ENCODE results near the gene GGT6.
A peak's percentile ranks its signal among the peaks of the same experiment; 100 is the strongest.
"Not testable (repeated sequence)": the region's sequence is repeated elsewhere in the genome, so short reads cannot be mapped to it uniquely, and the experiment has no call there.

The GGT6 gene, protein sequence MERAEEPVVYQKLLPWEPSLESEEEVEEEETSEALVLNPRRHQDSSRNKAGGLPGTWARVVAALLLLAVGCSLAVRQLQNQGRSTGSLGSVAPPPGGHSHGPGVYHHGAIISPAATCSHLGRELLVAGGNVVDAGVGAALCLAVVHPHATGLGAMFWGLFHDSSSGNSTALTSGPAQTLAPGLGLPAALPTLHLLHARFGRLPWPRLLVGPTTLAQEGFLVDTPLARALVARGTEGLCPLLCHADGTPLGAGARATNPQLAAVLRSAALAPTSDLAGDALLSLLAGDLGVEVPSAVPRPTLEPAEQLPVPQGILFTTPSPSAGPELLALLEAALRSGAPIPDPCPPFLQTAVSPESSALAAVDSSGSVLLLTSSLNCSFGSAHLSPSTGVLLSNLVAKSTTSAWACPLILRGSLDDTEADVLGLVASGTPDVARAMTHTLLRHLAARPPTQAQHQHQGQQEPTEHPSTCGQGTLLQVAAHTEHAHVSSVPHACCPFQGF

DNA sequence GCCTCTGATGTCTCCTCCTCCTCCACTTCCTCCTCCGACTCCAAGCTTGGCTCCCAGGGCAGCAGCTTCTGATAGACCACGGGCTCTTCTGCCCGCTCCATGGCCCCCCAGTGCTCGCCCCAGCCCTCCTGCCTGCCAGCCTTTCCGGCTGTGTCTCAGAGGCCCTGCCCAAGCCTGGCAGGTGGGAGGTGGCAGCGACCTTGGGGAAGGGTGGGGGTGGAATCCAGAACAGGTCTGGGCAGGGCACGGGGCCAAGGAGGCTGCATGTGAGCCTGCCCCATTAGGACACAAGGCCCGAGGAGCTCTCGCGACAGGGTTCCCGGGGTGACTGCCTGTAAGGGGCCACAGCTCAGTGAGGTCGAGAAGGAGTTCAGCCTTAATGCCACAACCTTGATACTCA, at the start of gene GGT6:
GGT6 (minus strand) TSS at position 157 of the 400 bp plus-strand sequence; CDS start at position 101, 56 bp downstream.
- DNase-seq (ENCODE audit: low read depth) = no peak

DNA sequence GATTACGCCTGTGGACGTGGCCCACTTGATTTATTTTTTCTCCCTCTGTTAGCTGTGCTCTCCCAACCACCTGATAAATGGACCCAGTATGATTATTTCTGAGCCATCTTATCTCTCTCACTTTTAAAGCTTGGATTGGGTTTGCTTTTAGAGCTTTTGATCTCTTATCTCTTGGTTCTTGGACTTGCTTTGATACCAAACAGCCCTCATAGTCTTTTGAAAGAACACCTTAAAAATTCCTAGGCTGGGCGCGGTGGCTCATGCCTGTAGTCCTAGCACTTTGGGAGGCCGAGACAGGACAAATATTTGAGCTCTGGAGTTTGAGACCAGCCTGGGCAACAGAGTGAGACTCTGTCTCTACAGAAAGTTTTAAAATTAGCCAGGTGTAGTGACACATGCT, 49.8 kb upstream of the GGT6 start:
- no peak for DNase-seq (ENCODE audit: low read depth)

DNA sequence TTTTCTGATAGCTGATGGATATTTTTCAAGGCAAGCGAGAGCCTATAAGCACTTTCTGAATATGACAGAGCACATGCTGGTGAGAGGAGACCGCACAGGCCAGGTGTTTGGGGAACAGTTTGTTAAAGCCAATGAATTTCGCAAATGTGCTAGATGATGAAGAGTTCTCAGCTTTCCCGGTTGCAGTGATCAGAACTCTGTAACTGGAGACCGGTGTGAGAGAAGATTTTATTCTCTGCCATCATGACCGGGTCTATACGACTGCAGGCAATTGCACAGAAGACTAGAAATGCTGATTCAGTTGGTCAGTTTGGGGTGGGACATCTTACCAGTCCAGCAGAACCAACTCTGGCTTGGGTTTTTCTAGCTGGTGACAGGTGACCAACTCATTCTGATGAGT, 49.4 kb upstream of the GGT6 start:
- no peak for DNase-seq (ENCODE audit: low read depth)

DNA sequence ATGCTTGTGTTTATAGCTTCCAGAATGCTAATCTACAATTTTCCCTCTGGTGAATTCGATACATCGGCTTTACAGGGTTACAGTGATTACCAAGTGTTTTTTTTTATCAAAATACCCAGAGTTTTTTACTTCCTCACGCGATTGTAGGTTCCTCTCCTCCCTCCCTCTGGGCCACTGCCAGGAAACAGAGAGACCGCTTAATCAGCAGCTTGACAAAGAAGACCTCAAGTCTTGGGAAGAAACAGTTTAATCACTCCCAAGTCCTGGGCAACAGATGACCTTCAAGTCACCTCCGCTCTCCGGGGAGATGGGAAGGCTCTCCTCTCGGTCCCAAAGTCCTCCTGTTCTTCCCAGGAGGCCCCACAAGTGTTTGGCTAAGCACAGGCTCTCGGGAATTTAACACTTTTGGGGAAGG, 47.4 kb upstream of the GGT6 start:
- DNase-seq (ENCODE audit: low read depth) = no peak

DNA sequence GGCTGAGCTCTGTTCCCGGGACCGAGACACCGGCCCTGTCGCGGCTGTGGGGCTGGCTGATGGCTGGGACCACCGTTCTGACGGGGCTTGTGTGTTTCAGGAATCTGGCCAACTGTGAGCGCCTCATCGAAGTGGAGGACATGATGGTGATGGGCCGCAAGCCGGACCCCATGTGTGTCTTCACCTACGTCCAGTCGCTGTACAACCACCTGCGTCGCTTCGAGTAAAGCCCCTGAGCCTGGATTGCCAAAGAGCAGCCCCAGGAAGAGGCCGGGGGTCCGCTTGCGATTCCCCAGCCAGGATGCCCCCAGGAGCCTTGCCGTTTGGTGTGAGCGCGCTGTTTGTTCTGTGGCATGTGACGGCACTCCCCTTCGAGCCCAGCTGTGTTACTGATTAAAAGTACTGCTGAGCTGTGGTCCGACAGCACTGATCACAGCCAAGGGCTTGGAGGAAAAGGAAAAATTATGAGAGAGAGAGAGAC, 46.9 kb upstream of the GGT6 start:
- no peak for DNase-seq (ENCODE audit: low read depth)

DNA sequence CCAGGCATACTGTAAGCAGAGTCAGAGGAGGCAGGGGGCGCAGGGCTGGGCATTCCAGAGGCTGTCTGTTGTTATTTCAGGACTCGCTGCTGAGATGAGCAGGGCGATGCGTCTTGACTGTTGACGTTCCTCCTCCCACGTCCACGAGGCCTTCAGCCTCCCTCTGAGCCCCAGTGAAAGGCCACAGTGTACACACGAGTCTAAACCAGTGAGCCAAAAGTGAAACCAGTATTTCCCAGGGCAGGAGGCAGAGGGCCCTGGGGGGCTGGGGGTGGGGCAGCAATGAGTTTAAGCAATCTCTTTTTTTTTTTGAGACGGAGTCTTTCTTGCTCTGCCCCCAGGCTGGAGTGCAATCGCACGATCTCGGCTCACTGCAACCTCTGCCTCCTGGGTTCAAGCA, 45.4 kb upstream of the GGT6 start:
- no peak for DNase-seq (ENCODE audit: low read depth)

DNA sequence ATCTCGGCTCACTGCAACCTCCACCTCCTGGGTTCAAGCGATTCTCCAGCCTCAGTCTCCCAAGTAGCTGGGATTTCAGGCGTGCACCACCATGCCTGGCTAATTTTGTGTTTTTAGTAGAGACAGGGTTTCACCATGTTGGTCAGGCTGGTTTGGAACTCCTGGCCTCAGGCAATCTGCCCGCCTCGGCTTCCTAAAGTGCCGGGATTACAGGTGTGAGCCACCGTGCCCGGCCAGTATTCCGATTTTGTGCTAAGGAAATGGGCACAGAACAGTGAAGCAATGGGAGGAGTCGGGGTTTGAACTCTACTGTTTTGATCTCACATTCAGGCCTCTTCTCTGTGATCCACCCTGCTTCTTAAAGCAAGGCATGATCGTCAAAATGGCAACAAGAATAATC, 44.4 kb upstream of the GGT6 start:
- not testable (repeated sequence) for DNase-seq (ENCODE audit: low read depth)

DNA sequence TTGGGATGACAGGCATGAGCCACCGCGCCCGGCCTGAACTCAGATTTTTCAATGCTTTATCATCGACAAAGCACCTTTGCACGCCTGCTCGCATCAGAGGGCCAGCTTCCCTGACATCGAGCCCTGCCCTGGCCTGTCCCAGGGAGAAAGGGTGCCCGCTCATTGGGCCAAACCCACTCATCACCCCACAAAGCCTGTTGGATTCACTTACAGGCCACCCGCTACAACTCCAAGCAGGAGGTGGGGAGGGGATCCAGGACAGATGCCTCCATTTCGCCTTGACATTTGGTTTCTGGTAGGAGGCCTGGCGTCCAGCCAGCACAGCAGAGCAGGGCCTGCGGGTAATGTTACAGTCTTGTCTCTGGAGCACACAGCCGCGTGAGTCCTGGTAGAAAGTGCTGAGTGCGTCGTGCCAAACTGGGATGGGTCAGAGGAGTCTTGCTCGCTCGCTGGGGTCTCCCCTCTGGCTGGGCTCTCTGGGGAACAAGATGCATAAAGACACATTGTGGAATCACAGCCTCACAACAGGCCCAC, 43.8 kb upstream of the GGT6 start:
- no peak for DNase-seq (ENCODE audit: low read depth)

DNA sequence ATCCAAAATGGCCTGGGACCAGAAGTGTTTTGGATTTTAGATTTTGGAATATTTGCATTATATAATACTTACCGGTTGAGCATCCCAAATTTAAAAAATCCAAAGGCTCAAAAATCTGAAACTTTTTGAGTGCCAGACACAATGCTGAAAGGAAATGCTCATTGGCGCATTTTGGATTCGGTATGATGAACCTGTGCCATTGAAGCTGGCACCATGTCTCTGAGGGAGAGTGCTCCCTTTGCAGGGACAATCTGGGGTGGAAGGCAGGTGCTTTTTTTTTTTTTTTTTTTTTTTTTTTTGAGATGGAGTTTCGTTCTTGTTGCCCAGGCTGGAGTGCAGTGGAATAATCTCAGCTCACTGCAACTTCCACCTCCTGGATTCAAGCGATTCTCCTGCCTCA, 41.7 kb upstream of the GGT6 start:
- no peak for DNase-seq (ENCODE audit: low read depth)

DNA sequence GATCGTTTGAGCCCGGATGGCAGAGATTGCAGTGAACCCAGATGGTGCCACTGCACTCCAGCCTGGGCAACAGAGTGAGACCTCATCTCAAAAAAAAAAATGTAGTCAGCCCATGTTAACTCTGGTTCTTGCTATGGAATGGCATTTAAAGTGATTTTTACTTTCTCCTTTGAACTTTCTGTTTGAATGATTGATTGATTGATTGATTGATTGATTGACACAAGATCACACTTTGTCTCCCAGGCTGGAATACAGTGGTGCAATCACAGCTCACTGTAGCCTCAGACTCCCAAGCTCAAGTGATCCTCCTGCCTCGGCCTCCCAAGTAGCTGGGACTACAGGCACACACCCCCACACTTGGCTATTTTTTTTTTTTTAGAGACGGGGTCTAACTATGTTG, 40.9 kb upstream of the GGT6 start:
- DNase-seq (ENCODE audit: low read depth) = no peak

DNA sequence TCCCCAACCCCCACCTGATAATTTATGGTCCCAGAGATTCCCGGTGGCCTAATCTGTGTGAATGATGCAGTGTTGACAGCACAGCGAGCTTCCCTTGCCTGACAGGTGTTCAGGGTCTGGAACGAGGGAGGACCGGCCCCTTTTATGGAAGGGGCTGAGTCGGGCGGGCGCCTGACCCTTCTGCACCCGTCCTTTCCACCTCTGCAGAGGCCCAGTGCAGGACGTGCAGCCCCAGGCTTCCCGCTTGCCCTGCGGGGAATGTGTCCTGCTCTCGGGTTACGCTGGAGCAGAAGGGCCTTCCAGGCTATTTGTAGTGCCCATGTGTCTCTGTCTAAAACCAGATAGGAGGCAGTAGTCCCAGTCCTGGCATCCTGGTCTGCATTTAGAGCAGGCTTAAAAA, 40.2 kb upstream of the GGT6 start:
- no peak for DNase-seq (ENCODE audit: low read depth)

DNA sequence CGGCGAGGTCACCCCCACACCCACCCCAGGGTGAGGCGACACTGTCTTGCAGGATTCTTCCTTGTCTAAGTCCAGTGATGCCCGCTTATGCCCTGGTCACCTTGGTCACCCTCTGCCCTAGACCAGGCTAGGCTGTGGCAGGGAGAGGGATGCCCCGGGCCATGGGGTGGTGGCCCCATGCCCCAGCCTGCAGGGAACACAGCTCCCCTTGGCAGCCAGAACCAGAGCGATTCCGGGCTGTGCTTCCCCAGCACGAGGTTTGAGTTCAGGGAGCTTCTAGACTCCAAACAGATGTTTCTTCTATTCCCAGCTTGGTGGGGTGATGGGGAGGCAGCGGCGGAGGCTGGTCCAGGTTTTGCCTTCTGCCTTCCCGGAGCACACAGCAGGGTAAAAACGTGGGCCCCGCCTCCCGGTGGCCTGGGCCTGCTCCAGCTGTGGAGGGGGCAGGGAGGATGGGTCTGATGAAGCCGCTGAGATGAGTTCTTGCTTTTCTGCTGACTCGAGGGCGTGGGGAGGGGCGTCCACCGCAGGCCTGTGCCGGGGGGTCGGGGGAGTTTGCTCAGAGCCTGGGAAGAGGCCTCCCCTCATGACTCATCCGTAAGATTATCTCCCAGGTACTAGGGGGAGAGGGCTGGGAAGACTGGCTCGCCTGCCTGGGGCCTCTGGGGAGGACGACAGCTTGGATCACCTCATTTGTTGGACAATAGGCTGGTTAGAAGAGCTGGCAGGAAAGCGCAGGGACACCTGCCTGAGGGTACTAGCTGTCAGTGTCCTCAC, 39.3 kb upstream of the GGT6 start:
- DNase-seq (ENCODE audit: low read depth) = no peak

DNA sequence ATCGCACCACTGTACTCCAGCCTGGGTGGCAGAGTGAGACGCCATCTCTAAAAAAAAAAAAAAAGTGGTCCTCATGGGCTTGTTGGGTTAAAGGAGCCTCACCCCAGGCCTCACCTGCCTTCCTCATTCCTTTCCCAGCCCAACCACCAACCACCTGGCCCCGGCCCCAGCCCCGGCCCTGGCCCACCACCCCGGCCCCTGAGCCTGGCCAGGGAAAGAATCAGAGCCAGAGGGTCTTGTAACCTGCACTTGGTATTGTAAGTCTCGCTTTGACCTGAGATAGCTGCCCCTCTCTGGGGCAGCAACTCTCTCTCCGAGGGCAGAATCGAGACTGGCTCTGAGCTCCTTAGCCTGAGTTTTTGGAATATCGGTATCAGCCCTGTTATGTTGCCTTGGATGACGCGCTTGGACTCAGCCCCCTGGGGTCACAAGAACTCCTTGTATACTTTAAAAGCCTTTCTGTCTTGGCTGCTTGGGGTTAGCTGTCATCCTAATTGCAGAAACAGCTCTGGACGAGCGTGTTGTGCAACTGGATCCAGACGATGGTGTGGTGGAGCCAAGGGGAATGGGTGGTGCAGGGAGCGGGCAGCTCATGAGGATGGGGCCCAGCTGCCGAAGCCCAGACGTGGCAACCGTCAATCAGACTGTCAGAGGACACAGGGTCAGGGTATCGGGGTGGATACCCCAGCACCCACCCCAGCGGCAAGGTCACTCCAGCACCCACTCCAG, 38.6 kb upstream of the GGT6 start:
- DNase-seq (ENCODE audit: low read depth) = no peak

DNA sequence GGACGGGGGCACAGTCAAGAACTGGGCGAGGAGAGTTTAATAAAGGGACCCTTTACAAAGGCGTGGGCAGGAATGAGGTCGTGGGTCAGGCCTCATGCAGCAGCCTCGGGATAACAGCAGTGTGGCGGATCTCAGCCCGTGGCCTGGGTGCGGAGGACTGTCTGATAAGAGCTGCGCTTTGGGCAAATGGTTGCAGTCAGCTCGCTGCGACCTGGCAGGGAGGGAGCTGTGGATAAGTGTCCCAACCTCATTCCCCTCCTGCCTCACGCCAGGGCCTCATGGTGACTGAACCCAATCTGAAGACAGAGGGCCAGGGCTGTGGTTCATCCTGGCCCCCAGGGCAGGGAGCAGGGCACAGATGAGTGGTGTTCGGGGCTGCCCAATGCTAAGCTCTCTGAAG, 37.6 kb upstream of the GGT6 start:
- DNase-seq (ENCODE audit: low read depth) = no peak

DNA sequence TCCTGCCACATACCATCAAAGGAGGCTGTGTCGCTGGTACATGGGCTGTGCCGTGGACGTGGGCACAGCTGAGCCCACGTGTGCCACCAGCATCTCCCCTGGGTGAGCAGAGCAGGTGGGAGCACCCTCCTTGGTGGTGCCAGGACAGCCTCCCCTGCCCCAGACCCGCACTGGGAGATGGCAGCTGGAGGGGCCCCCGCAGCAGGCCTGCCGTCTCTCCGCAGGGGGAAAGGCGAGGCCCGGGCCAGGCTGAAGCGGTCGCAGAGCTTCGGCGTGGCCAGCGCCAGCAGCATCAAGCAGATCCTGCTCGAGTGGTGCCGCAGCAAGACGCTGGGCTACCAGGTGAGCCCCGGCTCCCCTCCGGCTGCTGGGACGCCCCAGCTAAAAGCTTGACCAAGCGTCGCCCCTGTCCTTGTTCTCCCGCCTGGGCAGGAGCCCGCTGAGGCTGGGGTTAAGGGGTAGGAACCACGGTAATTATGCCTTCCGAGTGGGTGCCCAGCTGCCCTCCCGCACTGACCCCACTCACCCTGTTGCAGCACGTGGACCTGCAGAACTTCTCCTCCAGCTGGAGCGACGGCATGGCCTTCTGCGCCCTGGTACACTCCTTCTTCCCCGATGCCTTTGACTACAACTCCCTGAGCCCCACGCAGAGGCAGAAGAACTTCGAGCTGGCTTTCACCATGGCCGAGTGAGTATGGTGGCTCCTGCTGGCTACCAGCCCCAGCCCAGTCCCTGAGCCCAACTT, 36.4 kb upstream of the GGT6 start:
- no peak for DNase-seq (ENCODE audit: low read depth)

DNA sequence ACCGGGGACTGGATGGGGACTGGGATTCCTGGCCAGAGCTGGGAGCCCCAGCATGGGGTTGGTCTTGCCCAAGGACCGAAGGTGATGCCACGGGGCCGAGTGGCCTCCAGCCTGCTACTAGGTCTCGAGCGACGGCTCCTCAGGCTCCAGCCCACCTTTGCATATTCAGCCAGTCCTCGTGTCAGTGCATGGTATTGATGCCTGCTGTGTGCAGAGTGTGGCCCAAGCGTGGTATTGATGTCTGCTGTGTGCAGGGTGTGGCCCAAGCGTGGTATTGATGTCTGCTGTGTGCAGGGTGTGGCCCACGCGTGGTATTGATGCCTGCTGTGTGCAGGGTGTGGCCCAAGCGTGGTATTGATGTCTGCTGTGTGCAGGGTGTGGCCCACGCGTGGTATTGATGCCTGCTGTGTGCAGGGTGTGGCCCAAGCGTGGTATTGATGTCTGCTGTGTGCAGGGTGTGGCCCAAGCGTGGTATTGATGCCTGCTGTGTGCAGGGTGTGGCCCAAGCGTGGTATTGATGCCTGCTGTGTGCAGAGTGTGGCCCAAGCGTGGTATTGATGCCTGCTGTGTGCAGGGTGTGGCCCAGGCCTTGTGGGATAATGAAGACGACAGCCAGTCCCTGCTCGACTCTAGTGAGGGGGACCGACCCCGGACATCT, 35.4 kb upstream of the GGT6 start:
- not testable (repeated sequence) for DNase-seq (ENCODE audit: low read depth)

DNA sequence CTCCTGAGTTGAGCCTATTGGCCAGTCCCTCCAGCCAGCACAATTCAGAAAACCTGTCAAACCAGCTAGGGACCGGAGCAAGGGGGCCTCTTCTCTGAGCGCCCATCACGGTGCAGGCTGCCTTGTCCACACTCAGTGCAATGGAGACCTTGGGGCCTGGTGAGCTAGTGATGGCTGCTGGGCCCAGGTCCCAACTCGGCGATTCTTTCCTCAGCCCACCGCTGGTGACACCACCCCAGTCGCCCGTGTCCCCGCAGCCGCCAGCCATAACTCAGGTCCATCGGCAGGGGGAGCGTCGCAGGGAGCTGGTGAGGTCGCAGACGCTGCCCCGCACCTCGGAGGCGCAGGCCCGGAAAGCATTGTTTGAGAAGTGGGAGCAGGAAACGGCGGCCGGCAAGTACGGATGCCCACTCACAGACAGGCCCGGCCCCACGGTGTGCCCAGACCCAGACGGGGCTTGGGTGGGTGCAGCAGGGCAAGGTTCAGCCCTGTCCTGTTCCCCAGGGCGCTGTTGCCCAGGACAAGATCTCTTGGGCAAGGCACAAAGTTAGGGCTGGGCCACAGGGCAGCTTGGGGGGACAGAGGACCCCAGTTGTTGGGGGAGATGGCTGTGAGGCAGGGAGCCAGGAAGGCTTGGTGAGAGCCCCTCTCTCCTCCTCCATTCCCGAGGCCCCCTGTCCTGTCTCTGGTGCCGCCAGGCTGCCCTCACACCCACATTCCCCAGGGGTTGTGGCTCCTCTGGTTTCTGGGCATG, 34.7 kb upstream of the GGT6 start:
- DNase-seq (ENCODE audit: low read depth) = peak; percentile 26

DNA sequence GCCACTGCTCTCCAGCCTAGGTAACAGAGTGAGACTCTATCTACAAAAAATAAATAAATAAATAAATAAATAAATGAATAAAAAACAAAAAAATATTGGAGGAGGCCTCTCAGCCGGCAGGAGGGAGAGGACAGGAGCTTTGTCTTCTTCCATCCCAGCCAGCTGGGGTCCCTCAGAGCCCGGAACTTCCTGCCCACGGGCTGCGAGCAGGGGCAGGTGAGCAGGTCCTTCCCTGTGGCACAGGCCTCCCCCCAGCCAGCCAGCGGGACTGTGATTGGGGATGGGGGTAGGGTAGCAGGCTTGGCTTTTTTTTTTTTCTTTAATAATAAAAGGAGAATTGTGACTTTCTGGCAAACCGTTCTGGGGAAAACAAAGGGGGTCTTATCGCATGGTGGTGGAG, 34.0 kb upstream of the GGT6 start:
- DNase-seq (ENCODE audit: low read depth) = no peak

DNA sequence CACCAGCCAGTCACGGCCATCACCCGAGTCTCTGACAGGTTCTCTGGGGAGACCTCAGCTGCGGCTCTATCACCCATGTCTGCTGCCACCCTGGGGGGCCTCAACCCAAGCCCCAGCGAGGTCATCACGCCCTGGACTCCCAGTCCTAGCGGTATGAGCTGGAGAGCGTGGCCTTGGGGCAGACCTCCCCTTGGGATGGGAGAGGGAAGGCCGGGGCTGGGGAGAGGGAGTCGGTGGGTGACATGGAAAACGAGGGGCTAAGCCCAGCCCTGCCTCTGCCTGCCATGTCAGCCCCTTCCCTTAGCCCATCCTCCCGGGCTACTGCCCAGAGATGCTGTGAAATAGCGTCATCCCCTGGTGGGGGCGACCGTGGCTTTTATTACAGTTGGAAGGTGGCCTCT, 32.6 kb upstream of the GGT6 start:
- DNase-seq (ENCODE audit: low read depth) = no peak
